CD14-positive monocyte (primary cell): Measurements from ENCODE around the gene CDH15. TPM values are rescaled to one million over a fixed set of nuclear protein-coding genes. Genes with fewer than 3 reads are reported as not detected.

Experiments used
- DNase-seq, 3 donors: peaks; one replicate each; pipeline ENCODE4 v3.0.0-alpha.2; 2011 to 2022
- H2AFZ ChIP-seq: 2 replicates; pipeline ENCODE4 v1.6.0; 2012; ENCODE audit warnings: mild to moderate bottlenecking, low read depth, low read length, inconsistent platforms; ENCODE audit not compliant: insufficient read depth, poor library complexity, severe bottlenecking
- H3K27ac ChIP-seq, 2 donors: 1 replicate in 1 of 2; 2 replicates in 1 of 2; pipeline ENCODE4 v1.5.1; 2012 to 2013; ENCODE audit warnings: low read length in 2 of 2, control low read depth in 1 of 2, inconsistent platforms in 1 of 2, low read depth in 1 of 2, mild to moderate bottlenecking in 1 of 2
- H3K27me3 ChIP-seq, 2 donors: one replicate each; pipeline versions ENCODE4 v1.6.0 to v1.6.1; 2011 to 2013; ENCODE audit warnings: low read length in 2 of 2; ENCODE audit not compliant: control insufficient read depth in 2 of 2, insufficient read depth in 2 of 2
- H3K36me3 ChIP-seq, 2 donors: replicated peaks in 1 of 2; 1 replicate in 1 of 2; 2 replicates in 1 of 2; pipeline versions ENCODE4 v1.5.1 to v1.6.1; 2012 to 2013; ENCODE audit warnings: low read length in 2 of 2, control low read depth in 1 of 2, inconsistent platforms in 1 of 2, mild to moderate bottlenecking in 1 of 2; ENCODE audit not compliant: insufficient read depth in 2 of 2, control insufficient read depth in 1 of 2
- H3K4me1 ChIP-seq, 2 donors: 1 replicate in 1 of 2; 2 replicates in 1 of 2; pipeline versions ENCODE4 v1.5.1 to v1.6.1; 2012 to 2013; ENCODE audit warnings: low read length in 2 of 2, control low read depth in 1 of 2, inconsistent platforms in 1 of 2, mild to moderate bottlenecking in 1 of 2, moderate library complexity in 1 of 2; ENCODE audit not compliant: insufficient read depth in 2 of 2, control insufficient read depth in 1 of 2
- H3K4me2 ChIP-seq: replicated peaks from 2 replicates; pipeline ENCODE3; 2012; ENCODE audit warnings: low read length, moderate library complexity, mild to moderate bottlenecking; ENCODE audit not compliant: poor library complexity, severe bottlenecking; ENCODE audit errors: extremely low read depth
- H3K4me3 ChIP-seq, 3 experiments: fragments of 200-600 bp in 1 of 3; sonication (generic) in 1 of 3; replicated peaks in 1 of 3; 1 replicate in 2 of 3; 2 replicates in 1 of 3; pipeline ENCODE4 v1.5.1; 2011 to 2013; ENCODE audit warnings: low read length in 3 of 3, mild to moderate bottlenecking in 3 of 3, control low read depth in 2 of 3, low read depth in 2 of 3, inconsistent platforms in 1 of 3, moderate library complexity in 1 of 3
- H3K79me2 ChIP-seq: 2 replicates; pipeline ENCODE4 v1.6.0; 2012; ENCODE audit warnings: mild to moderate bottlenecking, control low read depth, inconsistent platforms, low read length, moderate library complexity; ENCODE audit not compliant: insufficient read depth
- H3K9ac ChIP-seq: 2 replicates; pipeline ENCODE4 v1.6.0; 2017; ENCODE audit warnings: low read length, mild to moderate bottlenecking; ENCODE audit not compliant: insufficient read depth, poor library complexity, severe bottlenecking
- H3K9me3 ChIP-seq, 2 donors: replicated peaks in 1 of 2; 1 replicate in 1 of 2; 2 replicates in 1 of 2; pipeline versions ENCODE4 v1.5.1 to v1.6.1; 2012 to 2013; ENCODE audit warnings: low read length in 2 of 2, control low read depth in 1 of 2; ENCODE audit not compliant: control insufficient read depth in 1 of 2, insufficient read depth in 1 of 2
- H4K20me1 ChIP-seq: 2 replicates; pipeline ENCODE4 v1.6.0; 2012; ENCODE audit warnings: mild to moderate bottlenecking, low read length, control low read depth, moderate library complexity; ENCODE audit not compliant: insufficient read depth
- H3K27ac Mint-ChIP-seq, 7 donors: one replicate each; pipeline ENCODE4 v1.8.0; 2020; ENCODE audit warnings: mild to moderate bottlenecking in 7 of 7, mixed read lengths in 7 of 7, moderate library complexity in 6 of 7, inconsistent platforms in 2 of 7
- H3K27me3 Mint-ChIP-seq, 3 donors: one replicate each; pipeline ENCODE4 v1.8.0; 2021 to 2022; ENCODE audit warnings: low read depth in 3 of 3, mild to moderate bottlenecking in 3 of 3, mixed read lengths in 3 of 3, moderate library complexity in 3 of 3, inconsistent platforms in 1 of 3
- H3K36me3 Mint-ChIP-seq, 2 donors: one replicate each; pipeline ENCODE4 v1.8.0; 2020; ENCODE audit warnings: mixed read lengths in 2 of 2, inconsistent platforms in 1 of 2, mild to moderate bottlenecking in 1 of 2
- H3K4me1 Mint-ChIP-seq: one replicate; pipeline ENCODE4 v1.8.0; 2020; ENCODE audit warnings: mild to moderate bottlenecking, mixed read lengths
- H3K4me3 Mint-ChIP-seq, 2 donors: one replicate each; pipeline ENCODE4 v1.8.0; 2020; ENCODE audit warnings: mild to moderate bottlenecking in 2 of 2, mixed read lengths in 2 of 2, moderate library complexity in 1 of 2
- H3K9me3 Mint-ChIP-seq, 7 donors: one replicate each; pipeline ENCODE4 v1.8.0; 2020 to 2022; ENCODE audit warnings: mixed read lengths in 7 of 7, mild to moderate bottlenecking in 6 of 7, moderate library complexity in 6 of 7, inconsistent platforms in 2 of 7
- CTCF ChIP-seq: fragments of 200-600 bp; IDR thresholded peaks from one replicate; pipeline ENCODE4 v1.8.0; 2022; ENCODE audit warnings: antibody characterized with exemption, mild to moderate bottlenecking
- WGBS: methylation state at CpG from one replicate; pipeline ENCODE4 v1.1.5; 2013; ENCODE audit warnings: missing lambda C conversion rate; ENCODE audit not compliant: insufficient coverage; 5-methylcytosine and 5-hydroxymethylcytosine counted together
- intact Hi-C, 2 donors: fragments of 100-400 bp; cut with micrococcal nuclease; formaldehyde crosslinking; loops; one replicate each; pipeline versions ENCODE4 v1.15.0 to v1.15.1; 2023
- polyA plus RNA-seq, 3 donors: library from polyadenylated mRNA; depleted of rRNA in 1 of 3; unstranded in 2 of 3; stranded (reverse) in 1 of 3; fragments of 300-500 nt in 2 of 3; fragments of >200 nt in 1 of 3; fragmentation: Illumina TruSeq in 2 of 3; gene quantifications; 1 replicate in 2 of 3; 2 replicates in 1 of 3; pipeline ENCODE4 v1.2.3, GENCODE V29; 2012 to 2021

CDH15 gene
- polyA plus RNA-seq, 3 donors = not detected

- peaks cover 0 to 7% (median 2%) of the 10 kb centered on the region in 7 donors for H3K9me3 Mint-ChIP-seq
- intact Hi-C loops = no loop called here
- Histone ChIP-seq H3K4me3 (no peak overlapping the region), H3K4me1 (no peaks in the 10 kb centered on the region), H4K20me1 (no peaks in the 10 kb centered on the region), H3K9ac (peak overlapping the region; percentile 15), H3K36me3 (peaks cover 8 to 16% of the 10 kb centered on the region in 2 donors), H3K27ac (no peak overlapping the region), H3K27me3 (peaks cover 0 to 6% of the 10 kb centered on the region in 2 donors), H3K79me2 (no peaks in the 10 kb centered on the region), H3K4me2 (no peak overlapping the region), H3K9me3 (no peaks in the 10 kb centered on the region), H2AFZ (no peak overlapping the region)
- H3K4me3 Mint-ChIP-seq = no peak overlapping the region
- H3K27me3 Mint-ChIP-seq = peaks cover 6 to 29% (median 14%) of the 10 kb centered on the region in 3 donors
- peaks cover 10% of the 10 kb centered on the region for H3K4me1 Mint-ChIP-seq
- no peak for DNase-seq
- no peak overlapping the region for H3K27ac Mint-ChIP-seq
- peaks cover 12 to 18% of the 10 kb centered on the region in 2 donors for H3K36me3 Mint-ChIP-seq
- no peak for TF ChIP-seq CTCF
- 48% methylated on average over 22 of the region's 24 CpGs for WGBS
Measured at GRCh38 chr16:89155851-89156739, 15.5 kb upstream of the CDH15 start.

GRCh38 chr16:89156740-89157645, 14.6 kb upstream of the CDH15 start:
- H3K4me2 ChIP-seq = no peak overlapping the region
- no peaks in the 10 kb centered on the region for H4K20me1 ChIP-seq
- WGBS = 77% methylated on average over 26 of the region's 26 CpGs
- H3K9me3 ChIP-seq = no peaks in the 10 kb centered on the region
- H3K36me3 Mint-ChIP-seq = peaks cover 5 to 9% of the 10 kb centered on the region in 2 donors
- no peaks in the 10 kb centered on the region for H3K79me2 ChIP-seq
- no peak overlapping the region for H2AFZ ChIP-seq
- H3K4me3 ChIP-seq = no peak overlapping the region
- H3K27ac Mint-ChIP-seq = no peak overlapping the region
- no peak for DNase-seq
- no peak overlapping the region for H3K9ac ChIP-seq
- peak overlapping the region in 1 of 2 donors; percentile 15 for H3K4me3 Mint-ChIP-seq
- no peak overlapping the region for H3K27ac ChIP-seq
- peaks cover 10% of the 10 kb centered on the region for H3K4me1 Mint-ChIP-seq
- intact Hi-C loops = no loop called here
- peaks cover 0 to 6% of the 10 kb centered on the region in 2 donors for H3K27me3 ChIP-seq
- no peaks in the 10 kb centered on the region for H3K4me1 ChIP-seq
- H3K27me3 Mint-ChIP-seq = peaks cover 6 to 29% (median 14%) of the 10 kb centered on the region in 3 donors
- TF ChIP-seq CTCF = no peak
- H3K9me3 Mint-ChIP-seq = peaks cover 0 to 7% (median 2%) of the 10 kb centered on the region in 7 donors
- peaks cover 2 to 7% of the 10 kb centered on the region in 2 donors for H3K36me3 ChIP-seq
